Measurements from ENCODE around the gene ACTN4.

ACTN4 gene

DNA sequence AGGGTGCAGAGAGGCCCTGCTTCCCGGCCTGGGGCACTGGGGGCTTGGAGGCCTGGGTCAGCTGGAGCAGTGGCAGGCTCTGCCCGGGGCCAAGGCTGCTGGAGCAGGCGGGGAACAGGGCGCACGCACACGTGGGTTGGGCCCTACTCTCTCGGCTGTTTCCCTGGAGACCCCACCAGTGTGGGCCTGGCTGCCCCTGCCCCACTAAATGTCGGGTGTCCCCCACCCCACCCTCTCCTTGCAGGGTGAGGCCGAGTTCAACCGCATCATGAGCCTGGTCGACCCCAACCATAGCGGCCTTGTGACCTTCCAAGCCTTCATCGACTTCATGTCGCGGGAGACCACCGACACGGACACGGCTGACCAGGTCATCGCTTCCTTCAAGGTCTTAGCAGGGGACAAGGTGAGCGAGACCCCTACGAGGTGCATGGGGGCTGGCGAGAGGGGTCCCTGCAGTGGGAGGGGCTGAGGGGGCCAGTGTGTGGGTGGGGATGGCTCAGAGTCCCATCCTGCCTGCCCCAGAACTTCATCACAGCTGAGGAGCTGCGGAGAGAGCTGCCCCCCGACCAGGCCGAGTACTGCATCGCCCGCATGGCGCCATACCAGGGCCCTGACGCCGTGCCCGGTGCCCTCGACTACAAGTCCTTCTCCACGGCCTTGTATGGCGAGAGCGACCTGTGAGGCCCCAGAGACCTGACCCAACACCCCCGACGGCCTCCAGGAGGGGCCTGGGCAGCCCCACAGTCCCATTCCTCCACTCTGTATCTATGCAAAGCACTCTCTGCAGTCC lies 81.5 kb downstream of the ACTN4 start:
- Histone ChIP-seq H4K20me1 (ENCODE audit: insufficient read depth, low read length, poor library complexity, severe bottlenecking) (peaks cover 3% of the 10 kb centered on the region), H3K27me3 (ENCODE audit: insufficient read depth, low read length, poor library complexity, severe bottlenecking) (no peaks in the 10 kb centered on the region), H3F3A (ENCODE audit: low read depth) (no peaks in the 10 kb centered on the region), H3K9ac (ENCODE audit: low read depth, low read length, poor library complexity, severe bottlenecking) (no peak overlapping the region), H3K4me3 (ENCODE audit: low read length, poor library complexity, severe bottlenecking) (no peak overlapping the region), H3K9me2 (replicated peaks; ENCODE audit: low read depth, low read length) (no peaks in the 10 kb centered on the region), H3K4me1 (ENCODE audit: insufficient read depth, low read length, poor library complexity, severe bottlenecking) (peaks cover 10% of the 10 kb centered on the region), H3K4me2 (ENCODE audit: low read depth, low read length, poor library complexity, severe bottlenecking) (no peak overlapping the region), H3K79me2 (ENCODE audit: insufficient read depth, low read length) (no peaks in the 10 kb centered on the region), H3K36me3 (ENCODE audit: insufficient read depth, low read length) (peaks cover 59% of the 10 kb centered on the region; the same call in 1 of the 2 replicates), H3K9me3 (ENCODE audit: insufficient read depth, low read depth, low read length) (no peaks in the 10 kb centered on the region), H2AFZ (ENCODE audit: low read length) (no peak overlapping the region)
- TF ChIP-seq EZH2phosphoT487 (IDR thresholded peaks at IDR 0.05; ENCODE audit: borderline replicate concordance), result no peak
- TF ChIP-seq, protein P1, sequence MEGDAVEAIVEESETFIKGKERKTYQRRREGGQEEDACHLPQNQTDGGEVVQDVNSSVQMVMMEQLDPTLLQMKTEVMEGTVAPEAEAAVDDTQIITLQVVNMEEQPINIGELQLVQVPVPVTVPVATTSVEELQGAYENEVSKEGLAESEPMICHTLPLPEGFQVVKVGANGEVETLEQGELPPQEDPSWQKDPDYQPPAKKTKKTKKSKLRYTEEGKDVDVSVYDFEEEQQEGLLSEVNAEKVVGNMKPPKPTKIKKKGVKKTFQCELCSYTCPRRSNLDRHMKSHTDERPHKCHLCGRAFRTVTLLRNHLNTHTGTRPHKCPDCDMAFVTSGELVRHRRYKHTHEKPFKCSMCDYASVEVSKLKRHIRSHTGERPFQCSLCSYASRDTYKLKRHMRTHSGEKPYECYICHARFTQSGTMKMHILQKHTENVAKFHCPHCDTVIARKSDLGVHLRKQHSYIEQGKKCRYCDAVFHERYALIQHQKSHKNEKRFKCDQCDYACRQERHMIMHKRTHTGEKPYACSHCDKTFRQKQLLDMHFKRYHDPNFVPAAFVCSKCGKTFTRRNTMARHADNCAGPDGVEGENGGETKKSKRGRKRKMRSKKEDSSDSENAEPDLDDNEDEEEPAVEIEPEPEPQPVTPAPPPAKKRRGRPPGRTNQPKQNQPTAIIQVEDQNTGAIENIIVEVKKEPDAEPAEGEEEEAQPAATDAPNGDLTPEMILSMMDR (conservative IDR thresholded peaks at IDR 0.05; ENCODE audit: low read length), result no peak

DNA sequence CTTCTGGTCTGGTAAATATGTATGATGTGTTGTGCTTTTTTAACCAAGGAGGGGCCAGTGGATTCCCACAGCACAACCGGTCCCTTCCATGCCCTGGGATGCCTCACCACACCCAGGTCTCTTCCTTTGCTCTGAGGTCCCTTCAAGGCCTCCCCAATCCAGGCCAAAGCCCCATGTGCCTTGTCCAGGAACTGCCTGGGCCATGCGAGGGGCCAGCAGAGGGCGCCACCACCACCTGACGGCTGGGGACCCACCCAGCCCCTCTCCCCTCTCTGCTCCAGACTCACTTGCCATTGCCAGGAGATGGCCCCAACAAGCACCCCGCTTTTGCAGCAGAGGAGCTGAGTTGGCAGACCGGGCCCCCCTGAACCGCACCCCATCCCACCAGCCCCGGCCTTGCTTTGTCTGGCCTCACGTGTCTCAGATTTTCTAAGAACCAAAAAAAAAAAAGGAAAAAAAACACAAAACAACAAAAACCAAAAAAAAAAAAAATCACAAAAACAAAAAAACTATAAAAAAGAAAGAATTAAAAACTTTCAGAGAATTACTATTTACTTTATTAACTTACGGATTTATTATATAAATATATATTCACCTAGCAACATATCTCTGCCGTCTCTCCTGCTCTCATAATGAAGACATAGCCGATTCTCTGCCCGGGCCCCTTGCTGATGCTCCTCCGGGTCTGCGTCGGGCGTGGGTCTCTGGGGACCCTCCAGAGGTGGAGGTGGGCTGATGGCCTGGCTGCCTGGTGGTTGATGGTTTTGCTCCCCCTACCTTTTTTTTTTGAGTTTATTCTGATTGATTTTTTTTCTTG lies 82.4 kb downstream of the ACTN4 start:
- Histone ChIP-seq H3K9ac (ENCODE audit: low read depth, low read length, poor library complexity, severe bottlenecking) (no peak overlapping the region), H2AFZ (ENCODE audit: low read length) (no peak overlapping the region), H3K9me3 (ENCODE audit: insufficient read depth, low read depth, low read length) (no peaks in the 10 kb centered on the region), H3K36me3 (ENCODE audit: insufficient read depth, low read length) (peaks cover 50% of the 10 kb centered on the region; the same call in 1 of the 2 replicates), H3K4me2 (ENCODE audit: low read depth, low read length, poor library complexity, severe bottlenecking) (no peak overlapping the region), H4K20me1 (ENCODE audit: insufficient read depth, low read length, poor library complexity, severe bottlenecking) (peaks cover 3% of the 10 kb centered on the region), H3K9me2 (replicated peaks; ENCODE audit: low read depth, low read length) (no peaks in the 10 kb centered on the region), H3K4me1 (ENCODE audit: insufficient read depth, low read length, poor library complexity, severe bottlenecking) (peaks cover 19% of the 10 kb centered on the region), H3K27me3 (ENCODE audit: insufficient read depth, low read length, poor library complexity, severe bottlenecking) (no peaks in the 10 kb centered on the region), H3F3A (ENCODE audit: low read depth) (no peaks in the 10 kb centered on the region), H3K79me2 (ENCODE audit: insufficient read depth, low read length) (no peaks in the 10 kb centered on the region), H3K4me3 (ENCODE audit: low read length, poor library complexity, severe bottlenecking) (no peak overlapping the region)
- TF ChIP-seq EZH2phosphoT487 (IDR thresholded peaks at IDR 0.05; ENCODE audit: borderline replicate concordance), result no peak
- TF ChIP-seq, protein P1 (conservative IDR thresholded peaks at IDR 0.05; ENCODE audit: low read length), result peak; percentile 86

DNA sequence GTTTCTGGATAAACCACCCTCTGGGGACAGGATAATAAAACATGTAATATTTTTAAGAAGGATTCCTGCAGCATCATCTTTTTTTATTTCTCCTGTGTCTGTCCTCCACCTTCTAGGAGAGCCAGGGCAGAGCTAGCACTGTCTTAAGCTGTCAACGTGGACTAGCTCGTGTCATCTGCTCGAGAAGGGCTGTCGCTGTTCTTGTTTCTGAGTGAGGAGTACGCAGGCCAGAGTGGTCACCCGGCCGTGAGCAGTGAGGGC lies 83.0 kb downstream of the ACTN4 start:
- H3K4me2 ChIP-seq (ENCODE audit: low read depth, low read length, poor library complexity, severe bottlenecking), result no peak overlapping the region
- peaks cover 24% of the 10 kb centered on the region for H3K4me1 ChIP-seq (ENCODE audit: insufficient read depth, low read length, poor library complexity, severe bottlenecking)
- peaks cover 45% of the 10 kb centered on the region; the same call in 1 of the 2 replicates for H3K36me3 ChIP-seq (ENCODE audit: insufficient read depth, low read length)
- no peak overlapping the region for H3K4me3 ChIP-seq (ENCODE audit: low read length, poor library complexity, severe bottlenecking)
- no peak overlapping the region for H2AFZ ChIP-seq (ENCODE audit: low read length)
- no peak overlapping the region for H3K9ac ChIP-seq (ENCODE audit: low read depth, low read length, poor library complexity, severe bottlenecking)
- H3F3A ChIP-seq (ENCODE audit: low read depth), result no peaks in the 10 kb centered on the region
- no peaks in the 10 kb centered on the region for H3K79me2 ChIP-seq (ENCODE audit: insufficient read depth, low read length)
- H3K9me3 ChIP-seq (ENCODE audit: insufficient read depth, low read depth, low read length), result no peaks in the 10 kb centered on the region
- H4K20me1 ChIP-seq (ENCODE audit: insufficient read depth, low read length, poor library complexity, severe bottlenecking), result peaks cover 3% of the 10 kb centered on the region
- H3K27me3 ChIP-seq (ENCODE audit: insufficient read depth, low read length, poor library complexity, severe bottlenecking), result no peaks in the 10 kb centered on the region
- no peaks in the 10 kb centered on the region for H3K9me2 ChIP-seq (replicated peaks; ENCODE audit: low read depth, low read length)
- TF ChIP-seq, protein P1 (conservative IDR thresholded peaks at IDR 0.05; ENCODE audit: low read length), result no peak
- no peak for TF ChIP-seq EZH2phosphoT487 (IDR thresholded peaks at IDR 0.05; ENCODE audit: borderline replicate concordance)
